GM12892 (cell line): ENCODE measurements around the gene DEF6.

Experiments
- POLR2A ChIP-seq: IDR thresholded peaks from 2 replicates; pipeline ENCODE4 v1.6.1; 2011; ENCODE audit warnings: low read depth, low read length, control low read depth
- POLR2AphosphoS5 ChIP-seq: IDR thresholded peaks from 2 replicates; pipeline ENCODE4 v1.6.1; 2011; ENCODE audit warnings: low read depth, low read length, control low read depth

DNA sequence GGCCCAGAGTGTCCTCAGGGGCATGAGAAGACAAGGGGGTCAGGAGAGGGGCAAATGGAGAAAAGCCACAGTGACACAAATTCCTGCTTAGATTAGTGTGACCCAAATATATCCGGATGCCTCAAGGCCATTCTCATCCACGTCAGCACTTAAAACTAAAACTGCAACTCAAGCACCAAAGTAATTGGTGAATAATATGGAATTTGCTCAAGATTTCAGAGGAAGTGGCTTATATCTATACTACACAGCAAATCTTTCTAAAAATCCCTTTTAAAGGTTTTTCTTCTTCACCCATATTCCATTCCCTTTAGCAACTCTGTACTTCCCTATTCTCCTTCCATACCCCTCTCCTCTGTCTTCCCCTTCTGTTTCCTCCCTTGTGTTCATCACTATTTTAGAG is 15.2 kb downstream of the DEF6 start:
- TF ChIP-seq POLR2AphosphoS5: no peak
- no peak for TF ChIP-seq POLR2A
